ENCODE results near the gene OR6K3. TPM values are rescaled to one million over a fixed set of nuclear protein-coding genes. Genes with fewer than 3 reads are reported as not detected.

The OR6K3 gene
- total RNA-seq, 1 experiment from 2014 or later: not detected

DNA sequence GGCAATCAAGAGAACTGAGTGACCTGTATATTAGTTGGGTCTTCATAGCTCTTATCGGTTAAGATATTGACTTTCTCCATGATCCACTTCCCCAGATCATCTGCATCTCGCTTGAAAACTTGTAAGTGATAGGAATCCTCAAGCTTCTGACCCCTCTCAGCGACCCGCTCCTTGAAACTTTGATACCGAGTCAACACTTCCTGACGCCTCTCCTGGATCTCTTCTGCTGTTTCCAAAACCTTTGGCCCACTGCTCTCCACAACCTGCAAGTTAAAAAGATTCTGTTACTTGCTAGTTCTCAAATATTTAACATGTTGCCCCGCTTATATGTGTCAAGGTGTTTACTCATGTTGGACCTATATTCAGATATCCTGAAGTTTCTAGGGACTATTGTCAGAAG, 35.4 kb downstream of the OR6K3 start:
- Mint-ChIP-seq H3K9me3 (ENCODE audit: unreplicated experiment) (no peaks in the 10 kb centered on the region), H3K4me3 (ENCODE audit: unreplicated experiment) (no peak overlapping the region), H3K27ac (ENCODE audit: low read depth, unreplicated experiment) (no peak overlapping the region), H3K4me1 (ENCODE audit: insufficient read depth, unreplicated experiment) (no peaks in the 10 kb centered on the region), H3K27me3 (ENCODE audit: insufficient read depth, unreplicated experiment) (peaks cover 98% of the 10 kb centered on the region), H3K36me3 (ENCODE audit: insufficient read depth, unreplicated experiment) (no peaks in the 10 kb centered on the region)
- TF ChIP-seq, protein P1, sequence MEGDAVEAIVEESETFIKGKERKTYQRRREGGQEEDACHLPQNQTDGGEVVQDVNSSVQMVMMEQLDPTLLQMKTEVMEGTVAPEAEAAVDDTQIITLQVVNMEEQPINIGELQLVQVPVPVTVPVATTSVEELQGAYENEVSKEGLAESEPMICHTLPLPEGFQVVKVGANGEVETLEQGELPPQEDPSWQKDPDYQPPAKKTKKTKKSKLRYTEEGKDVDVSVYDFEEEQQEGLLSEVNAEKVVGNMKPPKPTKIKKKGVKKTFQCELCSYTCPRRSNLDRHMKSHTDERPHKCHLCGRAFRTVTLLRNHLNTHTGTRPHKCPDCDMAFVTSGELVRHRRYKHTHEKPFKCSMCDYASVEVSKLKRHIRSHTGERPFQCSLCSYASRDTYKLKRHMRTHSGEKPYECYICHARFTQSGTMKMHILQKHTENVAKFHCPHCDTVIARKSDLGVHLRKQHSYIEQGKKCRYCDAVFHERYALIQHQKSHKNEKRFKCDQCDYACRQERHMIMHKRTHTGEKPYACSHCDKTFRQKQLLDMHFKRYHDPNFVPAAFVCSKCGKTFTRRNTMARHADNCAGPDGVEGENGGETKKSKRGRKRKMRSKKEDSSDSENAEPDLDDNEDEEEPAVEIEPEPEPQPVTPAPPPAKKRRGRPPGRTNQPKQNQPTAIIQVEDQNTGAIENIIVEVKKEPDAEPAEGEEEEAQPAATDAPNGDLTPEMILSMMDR (IDR thresholded peaks at IDR 0.05; ENCODE audit: unreplicated experiment): no peak
- no TSS peak for BruUV-seq (replicated peaks)
- CTCF ChIA-PET: interaction anchor here (0.5 to 1.4 kb wide), 4 partner anchors 12 to 279 kb away, joined by 3 to 4 read pairs (median 4); no protein-coding TSS in a partner anchor
- no peak for DNase-seq (ENCODE audit: unreplicated experiment)
- POLR2A ChIA-PET: interaction anchor here (0.7 kb wide), 1 partner anchor 26 kb away, joined by 3 read pairs; no protein-coding TSS in a partner anchor
- intact Hi-C loops (cut with micrococcal nuclease): no loop called here

DNA sequence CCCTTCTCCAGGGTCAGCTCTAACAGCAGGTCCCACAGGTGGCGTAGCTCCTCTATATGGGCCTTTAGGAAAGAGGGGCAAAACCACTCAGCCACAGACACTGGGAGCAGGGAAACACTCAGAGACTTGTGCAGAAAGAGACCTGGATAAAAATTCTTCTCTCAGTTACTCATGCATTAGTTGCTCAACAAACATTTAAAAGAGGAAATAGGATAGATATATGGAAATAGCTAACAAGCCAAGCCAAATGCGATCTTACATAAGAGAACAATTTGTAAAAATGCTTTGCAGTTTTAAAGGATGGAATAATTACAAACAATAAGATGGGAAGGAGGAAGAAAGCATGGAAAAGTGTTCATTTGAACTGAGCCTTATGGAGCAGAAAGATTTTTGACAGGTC, 38.9 kb downstream of the OR6K3 start:
- peaks cover 98% of the 10 kb centered on the region for H3K27me3 Mint-ChIP-seq (ENCODE audit: insufficient read depth, unreplicated experiment)
- DNase-seq (ENCODE audit: unreplicated experiment): no peak
- no TSS peak for BruUV-seq (replicated peaks)
- H3K9me3 Mint-ChIP-seq (ENCODE audit: unreplicated experiment): no peaks in the 10 kb centered on the region
- ChIA-PET CTCF (no interaction called here), POLR2A (no interaction called here)
- intact Hi-C loops (cut with micrococcal nuclease): no loop called here
- H3K4me1 Mint-ChIP-seq (ENCODE audit: insufficient read depth, unreplicated experiment): no peaks in the 10 kb centered on the region
- no peak overlapping the region for H3K4me3 Mint-ChIP-seq (ENCODE audit: unreplicated experiment)
- TF ChIP-seq, protein P1 (IDR thresholded peaks at IDR 0.05; ENCODE audit: unreplicated experiment): no peak
- no peaks in the 10 kb centered on the region for H3K36me3 Mint-ChIP-seq (ENCODE audit: insufficient read depth, unreplicated experiment)
- H3K27ac Mint-ChIP-seq (ENCODE audit: low read depth, unreplicated experiment): no peak overlapping the region

DNA sequence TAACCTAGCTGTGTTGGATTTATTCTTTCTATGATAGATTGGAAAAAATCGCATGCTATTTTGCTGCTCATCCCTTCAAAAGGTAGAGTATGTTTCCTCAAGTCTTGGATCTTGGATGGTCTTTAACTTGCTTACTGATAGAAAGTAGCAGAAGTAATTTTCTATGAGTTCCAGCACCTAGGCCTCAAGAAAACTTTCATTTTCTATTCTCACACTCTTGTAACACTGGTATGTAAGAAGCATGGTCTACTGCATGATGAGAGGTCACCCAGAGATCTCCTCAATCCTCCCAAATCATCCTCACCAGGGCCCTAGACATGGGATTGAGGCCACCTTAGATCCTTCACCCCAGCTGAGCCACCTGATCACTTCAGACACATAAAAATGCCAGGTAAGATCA, 41.2 kb downstream of the OR6K3 start:
- CTCF ChIA-PET: no interaction called here
- H3K27me3 Mint-ChIP-seq (ENCODE audit: insufficient read depth, unreplicated experiment): peaks cover 98% of the 10 kb centered on the region
- POLR2A ChIA-PET: interaction anchor here (0.5 kb wide), 1 partner anchor 11 kb away, joined by 3 read pairs; no protein-coding TSS in a partner anchor
- DNase-seq (ENCODE audit: unreplicated experiment): no peak
- no TSS peak for BruUV-seq (replicated peaks)
- H3K4me1 Mint-ChIP-seq (ENCODE audit: insufficient read depth, unreplicated experiment): no peaks in the 10 kb centered on the region
- TF ChIP-seq, protein P1 (IDR thresholded peaks at IDR 0.05; ENCODE audit: unreplicated experiment): no peak
- H3K9me3 Mint-ChIP-seq (ENCODE audit: unreplicated experiment): no peaks in the 10 kb centered on the region
- no peak overlapping the region for H3K4me3 Mint-ChIP-seq (ENCODE audit: unreplicated experiment)
- H3K36me3 Mint-ChIP-seq (ENCODE audit: insufficient read depth, unreplicated experiment): no peaks in the 10 kb centered on the region
- intact Hi-C loops (cut with micrococcal nuclease): no loop called here
- no peak overlapping the region for H3K27ac Mint-ChIP-seq (ENCODE audit: low read depth, unreplicated experiment)

DNA sequence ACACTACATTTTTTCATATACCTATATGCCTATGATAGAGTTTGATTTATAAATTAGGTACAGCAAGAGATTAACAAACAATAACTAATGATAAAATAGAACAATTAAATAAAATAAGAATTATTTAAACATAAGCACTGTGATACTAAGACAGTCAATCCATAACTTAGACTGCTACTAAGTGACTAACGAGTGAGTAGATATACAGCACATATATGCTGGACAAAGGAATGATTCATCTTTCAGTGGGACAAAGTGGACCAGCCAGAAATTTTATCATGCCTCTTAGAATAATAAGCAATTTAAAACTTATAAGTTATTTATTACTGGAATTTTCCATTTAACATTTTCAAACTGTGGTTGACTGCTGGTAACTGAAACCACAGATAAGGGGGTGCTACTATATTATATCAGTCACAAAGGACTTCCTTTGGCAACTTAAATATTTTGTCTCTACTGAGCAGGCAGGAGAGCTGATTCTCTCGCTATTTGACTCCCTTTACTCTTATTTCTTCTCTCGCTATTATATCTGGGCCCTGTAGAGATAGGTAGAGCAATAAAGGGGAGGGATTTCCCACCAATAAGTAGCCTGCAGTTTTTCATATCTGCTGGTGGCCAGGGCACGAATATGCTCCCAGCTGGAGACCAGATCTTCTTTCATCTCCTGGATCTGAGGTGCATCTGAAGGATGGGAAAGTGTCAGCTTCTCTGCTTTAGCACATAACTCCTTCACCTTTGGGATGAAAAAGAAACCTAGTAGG, 44.8 kb downstream of the OR6K3 start:
- no TSS peak for BruUV-seq (replicated peaks)
- intact Hi-C loops (cut with micrococcal nuclease): no loop called here
- Mint-ChIP-seq H3K4me1 (ENCODE audit: insufficient read depth, unreplicated experiment) (no peaks in the 10 kb centered on the region), H3K4me3 (ENCODE audit: unreplicated experiment) (no peak overlapping the region), H3K9me3 (ENCODE audit: unreplicated experiment) (no peaks in the 10 kb centered on the region), H3K27me3 (ENCODE audit: insufficient read depth, unreplicated experiment) (peaks cover 97% of the 10 kb centered on the region), H3K36me3 (ENCODE audit: insufficient read depth, unreplicated experiment) (no peaks in the 10 kb centered on the region), H3K27ac (ENCODE audit: low read depth, unreplicated experiment) (no peak overlapping the region)
- CTCF ChIA-PET: interaction anchor here (0.8 kb wide), 1 partner anchor 472 kb away, joined by 3 read pairs; no protein-coding TSS in a partner anchor
- TF ChIP-seq, protein P1 (IDR thresholded peaks at IDR 0.05; ENCODE audit: unreplicated experiment): no peak
- no peak for DNase-seq (ENCODE audit: unreplicated experiment)
- POLR2A ChIA-PET: no interaction called here
